Activated B cell treated with CpG ODN at 0.5 μM for 24 hours (primary cell): ENCODE data around the gene PPP2R5A. TPM values are rescaled to one million over a fixed set of nuclear protein-coding genes. Genes with fewer than 3 reads are reported as not detected.

Source experiments
- ATAC-seq: fragments of 200-7000 bp; cut with Tn5 transposase; one replicate; pipeline ENCODE4 v1.10.0; 2021; ENCODE audit warnings: low read depth, mild to moderate bottlenecking, moderate library complexity
- CTCF ChIA-PET: fragments of 350-600 bp; sonication (Branson Sonifier 250); formaldehyde crosslinking; loops from one replicate; lab custom pipeline; 2021; ENCODE audit warnings: antibody characterized with exemption; lab: Charles Lee
- POLR2A ChIA-PET: fragments of 350-600 bp; sonication (Branson Sonifier 250); formaldehyde crosslinking; loops from one replicate; lab custom pipeline; 2021; ENCODE audit warnings: antibody characterized with exemption; lab: Charles Lee
- DNase-seq: peaks from one replicate; pipeline ENCODE4 v3.0.0; 2022
- H3K27ac Mint-ChIP-seq: one replicate; pipeline ENCODE4 v1.8.0; 2020; ENCODE audit warnings: mixed read lengths
- H3K27me3 Mint-ChIP-seq: one replicate; pipeline ENCODE4 v1.8.0; 2021; ENCODE audit warnings: mixed read lengths
- H3K36me3 Mint-ChIP-seq: one replicate; pipeline ENCODE4 v1.8.0; 2021; ENCODE audit warnings: low read depth, mixed read lengths
- H3K4me1 Mint-ChIP-seq: one replicate; pipeline ENCODE4 v1.8.0; 2021; ENCODE audit warnings: mixed read lengths
- H3K4me3 Mint-ChIP-seq: one replicate; pipeline ENCODE4 v1.8.0; 2020; ENCODE audit warnings: mild to moderate bottlenecking, mixed read lengths
- H3K9me3 Mint-ChIP-seq: one replicate; pipeline ENCODE4 v1.8.0; 2020; ENCODE audit warnings: mixed read lengths
- intact Hi-C: fragments of 100-400 bp; cut with micrococcal nuclease; formaldehyde crosslinking; loops from one replicate; pipeline ENCODE4 v1.15.1; 2024
- total RNA-seq: library from RNA; stranded (reverse); gene quantifications from 2 replicates; pipeline ENCODE4 v1.2.3, GENCODE V29; 2022
- TF ChIP-seq, protein P1 (sequence below): fragments of 200-600 bp; IDR thresholded peaks from one replicate; pipeline ENCODE4 v1.8.0; 2022; ENCODE audit warnings: antibody characterized with exemption, mild to moderate bottlenecking

PPP2R5A gene
- total RNA-seq, 1 donor from 2014 or later: 31.6 TPM

- intact Hi-C loops: loop anchor here (5.0 to 10.0 kb wide), 2 partner anchors 147 to 806 kb away; no protein-coding TSS in a partner anchor
- H3K4me3 Mint-ChIP-seq: no peak overlapping the region
- ATAC-seq (no peak), DNase-seq (no peak)
- TF ChIP-seq, protein P1, sequence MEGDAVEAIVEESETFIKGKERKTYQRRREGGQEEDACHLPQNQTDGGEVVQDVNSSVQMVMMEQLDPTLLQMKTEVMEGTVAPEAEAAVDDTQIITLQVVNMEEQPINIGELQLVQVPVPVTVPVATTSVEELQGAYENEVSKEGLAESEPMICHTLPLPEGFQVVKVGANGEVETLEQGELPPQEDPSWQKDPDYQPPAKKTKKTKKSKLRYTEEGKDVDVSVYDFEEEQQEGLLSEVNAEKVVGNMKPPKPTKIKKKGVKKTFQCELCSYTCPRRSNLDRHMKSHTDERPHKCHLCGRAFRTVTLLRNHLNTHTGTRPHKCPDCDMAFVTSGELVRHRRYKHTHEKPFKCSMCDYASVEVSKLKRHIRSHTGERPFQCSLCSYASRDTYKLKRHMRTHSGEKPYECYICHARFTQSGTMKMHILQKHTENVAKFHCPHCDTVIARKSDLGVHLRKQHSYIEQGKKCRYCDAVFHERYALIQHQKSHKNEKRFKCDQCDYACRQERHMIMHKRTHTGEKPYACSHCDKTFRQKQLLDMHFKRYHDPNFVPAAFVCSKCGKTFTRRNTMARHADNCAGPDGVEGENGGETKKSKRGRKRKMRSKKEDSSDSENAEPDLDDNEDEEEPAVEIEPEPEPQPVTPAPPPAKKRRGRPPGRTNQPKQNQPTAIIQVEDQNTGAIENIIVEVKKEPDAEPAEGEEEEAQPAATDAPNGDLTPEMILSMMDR: no peak
- H3K27ac Mint-ChIP-seq: no peak overlapping the region
- H3K27me3 Mint-ChIP-seq: no peaks in the 10 kb centered on the region
- no peaks in the 10 kb centered on the region for H3K9me3 Mint-ChIP-seq
- peaks cover 61% of the 10 kb centered on the region for H3K36me3 Mint-ChIP-seq
- CTCF ChIA-PET: no interaction called here
- POLR2A ChIA-PET: no interaction called here
- peaks cover 38% of the 10 kb centered on the region for H3K4me1 Mint-ChIP-seq
Measured at GRCh38 chr1:212410231-212410820, 125.1 kb downstream of the PPP2R5A start.

Other genes with a start within 250 kb of the PPP2R5A start
- gene INTS7, start 249.9 kb upstream of the PPP2R5A start, total RNA-seq: 19.1 and 19.9 TPM in 2 replicates
- 4.2 and 5.0 TPM in 2 replicates for gene DTL, start 249.7 kb upstream of the PPP2R5A start, total RNA-seq
- 15.2 and 20.0 TPM in 2 replicates for gene PACC1, start 129.5 kb downstream of the PPP2R5A start, total RNA-seq
- 24.1 and 26.4 TPM in 2 replicates for gene NENF, start 147.5 kb downstream of the PPP2R5A start, total RNA-seq